HG02763 (cell line): ENCODE data around the gene ROBO3.

ENCODE experiments used
- ATAC-seq: cut with Tn5 transposase; IDR thresholded peaks from one replicate; pipeline ENCODE4 v1.9.1; 2021; ENCODE audit warnings: mild to moderate bottlenecking, moderate library complexity; ENCODE audit not compliant: unreplicated experiment

ROBO3 gene

GRCh38 chr11:124865181-124865901, at the start of gene ROBO3:
Gene ROBO3, plus strand, starts transcription at chr11:124865432. Its CDS starts 146 bp downstream, at chr11:124865578.
- ATAC-seq = no peak

- ATAC-seq = no peak
Observed at GRCh38 chr11:124817036-124817435, 48.2 kb upstream of the ROBO3 start.

DNA sequence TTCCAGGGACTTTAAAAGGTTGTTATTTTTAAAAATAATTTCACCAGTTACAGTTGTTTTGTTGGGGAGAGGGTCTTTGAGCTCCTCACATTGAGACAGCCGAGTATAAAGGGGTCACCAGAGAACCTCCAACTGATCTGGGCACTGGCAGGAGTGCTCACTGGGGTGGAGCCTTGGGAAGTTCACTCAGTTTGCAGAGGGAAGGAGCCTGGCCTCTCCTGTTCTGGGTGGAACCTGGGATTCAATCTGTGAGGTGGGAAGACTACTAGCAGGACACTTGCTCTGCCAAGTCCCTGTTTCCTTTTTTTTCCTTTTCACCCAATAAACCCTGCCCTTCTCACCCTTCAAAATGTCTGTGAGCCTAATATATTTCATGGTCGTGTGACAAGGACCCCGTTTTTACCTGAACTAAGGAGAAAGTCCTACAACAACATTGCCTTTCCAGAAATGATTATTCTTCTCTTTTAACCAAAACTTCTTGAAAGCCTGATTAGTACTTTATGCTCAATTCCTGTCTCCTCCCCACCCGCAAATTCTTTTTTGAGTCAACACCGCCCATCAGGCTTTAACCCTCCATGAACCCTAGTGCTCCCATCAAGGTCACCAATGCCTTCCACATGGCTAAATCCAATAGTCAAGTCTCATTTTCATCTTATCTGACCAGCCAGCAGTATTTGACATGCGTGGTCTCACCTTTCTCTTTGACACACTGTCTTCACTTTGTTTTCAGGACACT, 43.1 kb upstream of the ROBO3 start:
- no peak for ATAC-seq

DNA sequence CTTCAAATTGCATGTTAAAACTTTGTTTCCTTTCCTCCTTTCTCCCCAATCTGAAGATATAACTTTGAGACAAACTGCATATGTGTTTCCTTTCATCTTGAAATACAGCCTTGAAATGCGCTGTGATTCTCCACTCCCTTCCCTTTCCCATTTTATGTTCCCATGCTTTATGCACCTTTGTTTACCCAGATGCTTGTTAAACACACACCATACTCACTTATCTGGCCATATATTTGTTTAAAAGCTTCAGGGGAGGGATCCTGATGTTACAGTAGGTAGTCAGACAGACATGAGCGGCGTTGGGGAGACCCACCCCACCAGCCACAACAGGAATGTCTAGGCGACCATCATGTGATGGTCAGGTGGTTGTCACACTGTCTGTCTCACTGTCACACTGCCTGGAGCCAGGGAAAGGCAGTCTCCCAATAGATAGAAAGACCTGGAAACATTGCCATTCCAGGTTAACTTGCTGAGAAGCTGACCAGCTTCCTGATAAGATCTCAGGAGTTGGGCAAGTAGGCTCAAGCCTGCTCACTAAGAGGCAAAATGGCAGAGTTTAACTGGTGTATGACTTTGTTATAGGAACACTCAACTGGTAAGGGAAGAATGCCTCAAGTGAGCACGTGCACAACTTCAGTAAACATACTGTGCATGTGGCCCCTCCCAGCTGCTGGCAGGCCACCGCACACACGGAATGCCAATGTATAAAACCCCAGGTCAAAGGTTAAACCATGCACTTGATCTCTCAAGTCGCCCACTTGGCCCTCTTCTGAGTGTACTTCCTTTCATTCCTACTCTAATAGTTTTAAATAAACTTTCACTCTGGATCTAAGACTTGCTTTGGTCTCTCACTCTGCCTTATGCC, 41.5 kb upstream of the ROBO3 start:
- ATAC-seq = no peak

DNA sequence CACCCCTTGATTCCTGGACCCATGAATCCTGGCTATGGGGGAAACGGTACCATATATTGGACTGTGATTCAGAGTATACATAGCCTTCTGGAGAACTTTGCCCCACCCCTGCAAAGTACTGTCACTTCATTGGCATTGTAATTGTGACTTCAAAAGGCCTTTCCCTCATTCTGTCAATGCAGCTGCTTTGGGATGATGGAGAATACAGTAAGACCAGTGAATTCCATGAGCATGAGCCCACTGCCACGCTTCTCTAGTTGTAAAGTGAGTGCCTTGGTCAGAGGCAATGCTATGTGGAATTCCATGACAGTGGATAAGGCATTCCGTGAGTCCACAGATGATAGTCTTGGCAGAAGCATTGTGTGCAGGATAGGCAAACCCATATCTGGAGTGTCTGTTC, 39.4 kb upstream of the ROBO3 start:
- ATAC-seq = no peak

GRCh38 chr11:124829986-124830385, 35.2 kb upstream of the ROBO3 start:
- ATAC-seq = no peak

GRCh38 chr11:124830749-124831148, 34.5 kb upstream of the ROBO3 start:
- no peak for ATAC-seq

DNA sequence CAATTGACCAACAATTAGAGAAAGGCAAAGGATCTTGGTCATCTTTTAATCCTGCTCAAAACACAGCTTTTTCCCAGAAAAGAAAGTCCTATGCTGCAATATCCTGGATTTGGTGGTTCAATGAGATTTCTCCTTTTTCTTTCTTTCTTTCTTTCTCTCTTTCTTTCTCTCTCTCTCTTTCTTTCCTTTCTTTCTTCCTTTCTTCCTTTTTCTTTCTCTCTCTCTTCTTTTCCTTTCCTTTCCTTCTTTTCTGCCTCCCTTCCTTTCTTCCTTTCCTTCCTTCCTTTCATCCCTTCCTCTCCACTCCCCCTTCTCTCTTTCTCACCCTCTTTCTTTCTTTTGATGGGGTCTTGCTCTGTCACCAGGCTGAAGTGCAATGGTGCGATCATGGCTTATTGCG, 33.3 kb upstream of the ROBO3 start:
- ATAC-seq = no peak

- ATAC-seq = no peak
Observed at GRCh38 chr11:124832571-124832970, 32.7 kb upstream of the ROBO3 start.

GRCh38 chr11:124834526-124835180, 30.6 kb upstream of the ROBO3 start:
- no peak for ATAC-seq

DNA sequence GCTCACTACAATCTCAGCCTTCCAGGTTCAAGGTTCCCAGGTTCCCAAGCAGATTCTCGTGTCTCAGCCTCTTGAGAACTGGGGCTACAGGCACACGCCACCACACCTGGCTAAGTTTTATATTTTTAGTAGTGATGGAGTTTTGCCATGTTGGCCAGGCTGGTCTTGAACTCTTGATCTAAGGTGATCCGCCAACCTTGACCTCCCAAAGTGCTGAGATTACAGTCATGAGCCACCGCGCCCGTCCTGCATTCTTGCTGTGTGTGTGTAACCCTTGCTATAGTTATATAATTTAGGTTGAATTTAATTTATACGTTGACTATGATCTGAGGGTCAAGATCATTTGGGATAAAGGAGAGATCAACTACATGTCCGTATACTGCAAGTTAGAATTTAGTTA, 29.3 kb upstream of the ROBO3 start:
- no peak for ATAC-seq

- no peak for ATAC-seq
Observed at GRCh38 chr11:124837491-124837856, 27.8 kb upstream of the ROBO3 start.

- no peak for ATAC-seq
Observed at GRCh38 chr11:124838805-124839127, 26.5 kb upstream of the ROBO3 start.

GRCh38 chr11:124839128-124839971, 25.9 kb upstream of the ROBO3 start:
- ATAC-seq = no peak

- ATAC-seq = no peak
Observed at GRCh38 chr11:124839972-124840621, 25.1 kb upstream of the ROBO3 start.

- ATAC-seq = no peak
Observed at GRCh38 chr11:124840666-124841065, 24.6 kb upstream of the ROBO3 start.

DNA sequence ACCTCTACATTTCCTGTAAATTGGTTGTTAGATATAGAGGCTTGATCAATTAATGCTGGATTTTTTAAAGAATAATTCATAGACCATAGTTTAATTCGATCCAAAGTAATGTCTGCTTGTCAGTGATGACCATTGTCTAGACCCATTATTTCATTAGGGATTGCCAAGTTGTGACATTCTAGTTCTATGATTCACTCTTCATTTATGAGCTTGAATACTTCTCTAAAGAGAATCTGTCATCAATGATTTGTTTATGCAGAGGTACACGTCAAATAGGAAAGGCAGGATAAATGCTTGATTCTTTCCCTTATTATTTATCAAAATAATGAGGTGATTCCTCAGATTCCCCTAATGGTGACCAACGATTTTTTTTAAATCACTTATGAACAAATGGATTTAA, 24.0 kb upstream of the ROBO3 start:
- ATAC-seq = no peak

DNA sequence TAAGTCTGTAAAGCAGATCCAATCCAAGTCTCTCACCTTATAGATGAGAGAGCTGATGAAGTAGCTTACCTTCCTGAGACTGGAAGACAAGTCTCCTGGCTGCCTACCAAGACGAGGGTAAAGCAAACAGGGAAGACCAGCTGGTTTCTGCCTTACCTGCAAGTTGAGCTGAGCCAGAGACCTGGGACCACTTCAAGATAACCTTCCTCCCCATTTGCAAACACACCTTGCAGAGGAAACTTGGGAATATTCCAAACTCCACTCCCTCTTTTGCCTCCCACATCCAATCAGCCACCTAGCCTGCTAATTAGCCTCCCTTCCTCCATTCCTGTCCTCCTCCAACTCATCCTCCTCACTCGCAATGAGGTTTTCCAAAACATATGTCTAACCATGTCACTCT, 23.4 kb upstream of the ROBO3 start:
- ATAC-seq = no peak

DNA sequence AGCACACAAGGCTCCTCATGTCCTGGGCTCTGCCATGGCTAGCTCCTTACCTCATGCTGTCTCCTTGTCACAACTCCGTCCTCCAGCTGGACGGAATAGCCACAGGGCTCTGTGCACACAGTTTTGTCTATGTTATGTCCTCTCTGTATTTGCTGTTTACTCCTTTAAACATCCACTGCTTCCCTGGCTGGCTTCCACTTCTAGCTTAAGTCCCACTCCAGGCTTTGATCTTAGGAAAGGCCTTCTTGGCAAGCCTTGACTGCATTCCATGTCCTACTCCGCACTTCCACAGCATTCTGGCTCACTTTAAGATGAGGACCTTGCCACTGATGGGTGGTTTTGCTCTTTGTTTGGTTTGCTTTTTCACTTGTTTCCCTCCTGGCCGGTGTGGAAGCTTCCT, 22.9 kb upstream of the ROBO3 start:
- no peak for ATAC-seq

GRCh38 chr11:124843616-124843910, 21.7 kb upstream of the ROBO3 start:
- ATAC-seq = no peak
